Measurements from ENCODE around the gene LILRB3.
"Not testable (repeated sequence)": the region's sequence is repeated elsewhere in the genome, so short reads cannot be mapped to it uniquely, and the experiment has no call there.

LILRB3 gene

GRCh38 chr19:54211235-54211634, 11.6 kb downstream of the LILRB3 start:
- no peak for DNase-seq (ENCODE audit: low read depth in 1 of 2, low spot score in 1 of 2)

- no peak for DNase-seq (ENCODE audit: low read depth in 1 of 2, low spot score in 1 of 2)
Measured at GRCh38 chr19:54209811-54210494, 12.9 kb downstream of the LILRB3 start.

GRCh38 chr19:54209058-54209810, 13.6 kb downstream of the LILRB3 start:
- no peak for DNase-seq (ENCODE audit: low read depth in 1 of 2, low spot score in 1 of 2)

GRCh38 chr19:54208784-54209057, 14.1 kb downstream of the LILRB3 start:
- no peak for DNase-seq (ENCODE audit: low read depth in 1 of 2, low spot score in 1 of 2)

- no peak for DNase-seq (ENCODE audit: low read depth in 1 of 2, low spot score in 1 of 2)
Measured at GRCh38 chr19:54207983-54208783, 14.6 kb downstream of the LILRB3 start.

GRCh38 chr19:54207676-54207982, 15.2 kb downstream of the LILRB3 start:
- DNase-seq (ENCODE audit: low read depth in 1 of 2, low spot score in 1 of 2) = no peak

GRCh38 chr19:54207193-54207592, 15.6 kb downstream of the LILRB3 start:
- DNase-seq (ENCODE audit: low read depth in 1 of 2, low spot score in 1 of 2) = not testable (repeated sequence)

- DNase-seq (ENCODE audit: low read depth in 1 of 2, low spot score in 1 of 2) = no peak
Measured at GRCh38 chr19:54206831-54207177, 16.0 kb downstream of the LILRB3 start.

GRCh38 chr19:54206030-54206830, 16.6 kb downstream of the LILRB3 start:
- DNase-seq (ENCODE audit: low read depth in 1 of 2, low spot score in 1 of 2) = no peak

GRCh38 chr19:54204767-54205468, 17.9 kb downstream of the LILRB3 start:
- DNase-seq (ENCODE audit: low read depth in 1 of 2, low spot score in 1 of 2) = no peak

- DNase-seq (ENCODE audit: low read depth in 1 of 2, low spot score in 1 of 2) = no peak
Measured at GRCh38 chr19:54203151-54203611, 19.6 kb downstream of the LILRB3 start.

GRCh38 chr19:54201980-54202379, 20.8 kb downstream of the LILRB3 start:
- DNase-seq (ENCODE audit: low read depth in 1 of 2, low spot score in 1 of 2) = no peak

- DNase-seq (ENCODE audit: low read depth in 1 of 2, low spot score in 1 of 2) = no peak
Measured at GRCh38 chr19:54201172-54201701, 21.6 kb downstream of the LILRB3 start.

- no peak for DNase-seq (ENCODE audit: low read depth in 1 of 2, low spot score in 1 of 2)
Measured at GRCh38 chr19:54199401-54199800, 23.4 kb downstream of the LILRB3 start.

GRCh38 chr19:54197121-54197520, 25.7 kb downstream of the LILRB3 start:
- DNase-seq (ENCODE audit: low read depth in 1 of 2, low spot score in 1 of 2) = no peak

GRCh38 chr19:54196536-54196935, 26.3 kb downstream of the LILRB3 start:
- DNase-seq (ENCODE audit: low read depth in 1 of 2, low spot score in 1 of 2) = no peak

- DNase-seq (ENCODE audit: low read depth in 1 of 2, low spot score in 1 of 2) = not testable (repeated sequence)
Measured at GRCh38 chr19:54194463-54194862, 28.3 kb downstream of the LILRB3 start.

- no peak for DNase-seq (ENCODE audit: low read depth in 1 of 2, low spot score in 1 of 2)
Measured at GRCh38 chr19:54193011-54193410, 29.8 kb downstream of the LILRB3 start.

GRCh38 chr19:54191811-54192453, 30.9 kb downstream of the LILRB3 start:
- no peak for DNase-seq (ENCODE audit: low read depth in 1 of 2, low spot score in 1 of 2)

Data from activated T-helper 1 cell treated with anti-CD3 and anti-CD28 coated beads, Interleukin-2, amount 50 U/mL, for 16 hours (primary cell).